GM12875 (cell line): ENCODE measurements around the gene ZFAND5.

Experiments
- H3K4me3 ChIP-seq: one replicate; pipeline ENCODE4 v1.5.1; 2011; ENCODE audit warnings: low read depth, low read length, control low read depth
- CTCF ChIP-seq: IDR thresholded peaks from 2 replicates; pipeline ENCODE4 v1.5.1; 2011; ENCODE audit warnings: low read depth, mild to moderate bottlenecking, control low read depth, inconsistent platforms, low read length, moderate library complexity, borderline replicate concordance; ENCODE audit not compliant: insufficient read depth

ZFAND5 gene

GRCh38 chr9:72399391-72399790 lies 34.4 kb upstream of the ZFAND5 start:
- H3K4me3 ChIP-seq, result no peak overlapping the region
- no peak for TF ChIP-seq CTCF

- no peak overlapping the region for H3K4me3 ChIP-seq
- TF ChIP-seq CTCF, result no peak
These were observed 31.5 kb upstream of the ZFAND5 start for GRCh38 chr9:72396247-72397091.

GRCh38 chr9:72394066-72394465 lies 29.1 kb upstream of the ZFAND5 start:
- no peak overlapping the region for H3K4me3 ChIP-seq
- no peak for TF ChIP-seq CTCF

- H3K4me3 ChIP-seq, result no peak overlapping the region
- no peak for TF ChIP-seq CTCF
These were observed 25.9 kb upstream of the ZFAND5 start for GRCh38 chr9:72390907-72391306.

GRCh38 chr9:72386186-72386585 lies 21.2 kb upstream of the ZFAND5 start:
- H3K4me3 ChIP-seq, result no peak overlapping the region
- no peak for TF ChIP-seq CTCF

GRCh38 chr9:72384710-72385485 lies 19.9 kb upstream of the ZFAND5 start:
- no peak for TF ChIP-seq CTCF

GRCh38 chr9:72383978-72384709 lies 19.1 kb upstream of the ZFAND5 start:
- TF ChIP-seq CTCF, result no peak

More at GRCh38 chr9:72384710-72385485, 19.9 kb upstream of the ZFAND5 start:
- H3K4me3 ChIP-seq, result no peak overlapping the region

More at GRCh38 chr9:72383978-72384709, 19.1 kb upstream of the ZFAND5 start:
- H3K4me3 ChIP-seq, result no peak overlapping the region
